SK-N-SH (cell line): ENCODE measurements around the gene MAP4K4.

Experiments
- CTCF ChIP-seq: fragments of 200-600 bp; sonication (generic); IDR thresholded peaks from 2 replicates; pipeline ENCODE4 v1.6.1; 2017; ENCODE audit warnings: antibody characterized with exemption, mild to moderate bottlenecking, moderate library complexity
- FOXM1 ChIP-seq: IDR thresholded peaks from 2 replicates; pipeline ENCODE4 v1.4.0; 2012; ENCODE audit warnings: low read depth, mild to moderate bottlenecking
- POLR2AphosphoS5 ChIP-seq: IDR thresholded peaks from 2 replicates; pipeline ENCODE4 v1.6.1; 2012; ENCODE audit warnings: low read depth, low read length
- RAD21 ChIP-seq: IDR thresholded peaks from 2 replicates; pipeline ENCODE4 v1.6.1; 2012; ENCODE audit warnings: mild to moderate bottlenecking, low read length

- TF ChIP-seq POLR2AphosphoS5 (no peak), CTCF (no peak), FOXM1 (no peak), RAD21 (no peak)
These were observed 6.5 kb downstream of the MAP4K4 start for GRCh38 chr2:101704046-101704466.
